ENCODE results near the gene CHAMP1.

DNA sequence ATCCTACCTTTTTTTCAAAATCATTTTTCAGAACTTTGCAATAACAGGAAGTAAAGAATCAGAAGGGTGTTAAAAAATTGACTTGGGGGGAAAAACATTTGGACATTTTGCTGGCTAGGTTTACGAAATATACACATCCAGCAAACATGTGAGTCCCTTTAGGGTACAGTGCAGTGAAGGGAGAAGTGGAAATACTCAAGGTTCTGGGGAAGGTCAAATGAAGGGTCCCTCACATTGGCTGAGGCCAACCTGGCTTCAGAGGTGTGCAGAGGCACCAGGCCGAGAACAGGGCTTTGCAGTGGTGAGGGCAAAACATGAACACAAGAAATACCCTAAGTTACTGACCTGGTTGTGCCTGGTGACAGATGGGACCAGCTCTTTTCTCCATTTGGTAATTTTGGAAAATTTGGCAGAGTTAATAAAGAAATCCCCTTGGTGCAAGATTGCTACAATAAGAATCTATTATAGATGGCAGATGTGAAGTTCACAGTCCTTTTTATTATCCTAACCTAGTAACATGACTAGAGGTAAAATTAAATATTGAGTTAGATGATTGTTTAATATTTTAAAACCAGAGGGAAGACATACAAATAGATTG is 34.4 kb upstream of the CHAMP1 start:
- no peak for TF ChIP-seq POLR2AphosphoS5 (IDR thresholded peaks at IDR 0.05; ENCODE audit: low read depth, low read length)
- TF ChIP-seq, protein P1, sequence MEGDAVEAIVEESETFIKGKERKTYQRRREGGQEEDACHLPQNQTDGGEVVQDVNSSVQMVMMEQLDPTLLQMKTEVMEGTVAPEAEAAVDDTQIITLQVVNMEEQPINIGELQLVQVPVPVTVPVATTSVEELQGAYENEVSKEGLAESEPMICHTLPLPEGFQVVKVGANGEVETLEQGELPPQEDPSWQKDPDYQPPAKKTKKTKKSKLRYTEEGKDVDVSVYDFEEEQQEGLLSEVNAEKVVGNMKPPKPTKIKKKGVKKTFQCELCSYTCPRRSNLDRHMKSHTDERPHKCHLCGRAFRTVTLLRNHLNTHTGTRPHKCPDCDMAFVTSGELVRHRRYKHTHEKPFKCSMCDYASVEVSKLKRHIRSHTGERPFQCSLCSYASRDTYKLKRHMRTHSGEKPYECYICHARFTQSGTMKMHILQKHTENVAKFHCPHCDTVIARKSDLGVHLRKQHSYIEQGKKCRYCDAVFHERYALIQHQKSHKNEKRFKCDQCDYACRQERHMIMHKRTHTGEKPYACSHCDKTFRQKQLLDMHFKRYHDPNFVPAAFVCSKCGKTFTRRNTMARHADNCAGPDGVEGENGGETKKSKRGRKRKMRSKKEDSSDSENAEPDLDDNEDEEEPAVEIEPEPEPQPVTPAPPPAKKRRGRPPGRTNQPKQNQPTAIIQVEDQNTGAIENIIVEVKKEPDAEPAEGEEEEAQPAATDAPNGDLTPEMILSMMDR (IDR thresholded peaks at IDR 0.05) = no peak
- no peak for TF ChIP-seq REST (IDR thresholded peaks at IDR 0.05; ENCODE audit: insufficient read depth in 1 of 2, low read depth in 2 of 2, low read length in 1 of 2)
- no peak for TF ChIP-seq SIN3A (IDR thresholded peaks at IDR 0.05; ENCODE audit: borderline replicate concordance, insufficient read depth, low read depth, low read length)
- TF ChIP-seq TCF7L2 (IDR thresholded peaks at IDR 0.05; ENCODE audit: low read depth, low read length) = no peak

Data from Panc1 (cell line).